ENCODE results near the gene PARVA. TPM values are rescaled to one million over a fixed set of nuclear protein-coding genes. Genes with fewer than 3 reads are reported as not detected.
A peak's percentile ranks its signal among the peaks of the same experiment; 100 is the strongest.

Gene PARVA
- total RNA-seq, 2 donors from 2014 or later: 32.0 to 33.7 TPM

GRCh38 chr11:12478743-12479142 lies 101.4 kb downstream of the PARVA start:
- peaks cover 0 to 17% of the 10 kb centered on the region in 2 donors for H3K36me3 ChIP-seq (replicated peaks in 1 of 2; ENCODE audit: insufficient read depth in 1 of 2, low read depth in 2 of 2)
- TF ChIP-seq CTCF (IDR thresholded peaks at IDR 0.05) (no peak), POLR2A (IDR thresholded peaks at IDR 0.05) (no peak)
- H3K27ac ChIP-seq: no peak overlapping the region

GRCh38 chr11:12480401-12480800 lies 103.0 kb downstream of the PARVA start:
- DNase-seq: no peak
- no peak overlapping the region for H3K27ac ChIP-seq
- ATAC-seq: no peak
- WGBS, 2 donors: 90 to 92% methylated on average over 4 of the region's 4 CpGs
- intact Hi-C loops (cut with DNase I): no loop called here
- H3K36me3 ChIP-seq (replicated peaks in 1 of 2; ENCODE audit: insufficient read depth in 1 of 2, low read depth in 2 of 2): peaks cover 0 to 10% of the 10 kb centered on the region in 2 donors
- no peaks in the 10 kb centered on the region for H3K9me3 ChIP-seq
- no peaks in the 10 kb centered on the region for H3K27me3 ChIP-seq
- no peak for TF ChIP-seq CTCF (IDR thresholded peaks at IDR 0.05)
- TF ChIP-seq POLR2A (IDR thresholded peaks at IDR 0.05): no peak
- H3K4me3 ChIP-seq: no peak overlapping the region
- H3K4me1 ChIP-seq: peaks cover 16% of the 10 kb centered on the region

More at GRCh38 chr11:12478743-12479142, 101.4 kb downstream of the PARVA start:
- H3K27me3 ChIP-seq: no peaks in the 10 kb centered on the region
- no peak overlapping the region for H3K4me3 ChIP-seq
- H3K9me3 ChIP-seq: no peaks in the 10 kb centered on the region
- intact Hi-C loops (cut with DNase I): no loop called here
- DNase-seq (no peak), ATAC-seq (no peak)
- H3K4me1 ChIP-seq: peaks cover 16% of the 10 kb centered on the region
- 83 to 87% methylated on average over 4 of the region's 4 CpGs for WGBS, 2 donors

GRCh38 chr11:12482839-12483238 lies 105.5 kb downstream of the PARVA start:
- peak; percentile 100 for ATAC-seq
- no peak overlapping the region for H3K4me3 ChIP-seq
- no peaks in the 10 kb centered on the region for H3K27me3 ChIP-seq
- intact Hi-C loops (cut with DNase I): no loop called here
- H3K4me1 ChIP-seq: peaks cover 16% of the 10 kb centered on the region
- 25 to 52% methylated on average over 2 of the region's 2 CpGs for WGBS, 2 donors
- H3K36me3 ChIP-seq (replicated peaks in 1 of 2; ENCODE audit: insufficient read depth in 1 of 2, low read depth in 2 of 2): peaks cover 0 to 9% of the 10 kb centered on the region in 2 donors
- peak overlapping the region; percentile 38 to 74 (median 65) for H3K27ac ChIP-seq
- H3K9me3 ChIP-seq: no peaks in the 10 kb centered on the region
- peak; percentile 89 to 92 (median 91) for DNase-seq
- TF ChIP-seq POLR2A (IDR thresholded peaks at IDR 0.05) (peak in 1 of 3 donors; percentile 54), CTCF (IDR thresholded peaks at IDR 0.05) (peak in 1 of 7 experiments; percentile 14)

- DNase-seq (no peak), ATAC-seq (no peak)
- Histone ChIP-seq H3K36me3 (replicated peaks in 1 of 2; ENCODE audit: insufficient read depth in 1 of 2, low read depth in 2 of 2) (peaks cover 0 to 7% of the 10 kb centered on the region in 2 donors), H3K9me3 (no peaks in the 10 kb centered on the region), H3K4me3 (no peak overlapping the region), H3K27me3 (no peaks in the 10 kb centered on the region), H3K4me1 (peaks cover 16% of the 10 kb centered on the region), H3K27ac (peak overlapping the region in 3 of 4 donors; percentile 38 to 74 (median 67))
- intact Hi-C loops (cut with DNase I): no loop called here
- WGBS, 2 donors: 84 to 86% methylated on average over 5 of the region's 5 CpGs
- no peak for TF ChIP-seq CTCF (IDR thresholded peaks at IDR 0.05)
- no peak for TF ChIP-seq POLR2A (IDR thresholded peaks at IDR 0.05)
Measured at GRCh38 chr11:12483604-12484003, 106.2 kb downstream of the PARVA start.

GRCh38 chr11:12485328-12485727 lies 108.0 kb downstream of the PARVA start:
- no peaks in the 10 kb centered on the region for H3K27me3 ChIP-seq
- no peak overlapping the region for H3K4me3 ChIP-seq
- no peaks in the 10 kb centered on the region for H3K9me3 ChIP-seq
- no peak overlapping the region for H3K27ac ChIP-seq
- no peak for DNase-seq
- intact Hi-C loops (cut with DNase I): no loop called here
- H3K4me1 ChIP-seq: peaks cover 16% of the 10 kb centered on the region
- TF ChIP-seq POLR2A (IDR thresholded peaks at IDR 0.05) (no peak), CTCF (IDR thresholded peaks at IDR 0.05) (peak in 6 of 7 experiments; percentile 30 to 54 (median 36))
- WGBS, 2 donors: 65 to 81% methylated on average over 1 of the region's 1 CpG
- no peak for ATAC-seq
- peaks cover 0 to 2% of the 10 kb centered on the region in 2 donors for H3K36me3 ChIP-seq (replicated peaks in 1 of 2; ENCODE audit: insufficient read depth in 1 of 2, low read depth in 2 of 2)

All from body of pancreas (tissue), 4 donors.